ENCODE measurements around the gene MED10.

The MED10 gene

DNA sequence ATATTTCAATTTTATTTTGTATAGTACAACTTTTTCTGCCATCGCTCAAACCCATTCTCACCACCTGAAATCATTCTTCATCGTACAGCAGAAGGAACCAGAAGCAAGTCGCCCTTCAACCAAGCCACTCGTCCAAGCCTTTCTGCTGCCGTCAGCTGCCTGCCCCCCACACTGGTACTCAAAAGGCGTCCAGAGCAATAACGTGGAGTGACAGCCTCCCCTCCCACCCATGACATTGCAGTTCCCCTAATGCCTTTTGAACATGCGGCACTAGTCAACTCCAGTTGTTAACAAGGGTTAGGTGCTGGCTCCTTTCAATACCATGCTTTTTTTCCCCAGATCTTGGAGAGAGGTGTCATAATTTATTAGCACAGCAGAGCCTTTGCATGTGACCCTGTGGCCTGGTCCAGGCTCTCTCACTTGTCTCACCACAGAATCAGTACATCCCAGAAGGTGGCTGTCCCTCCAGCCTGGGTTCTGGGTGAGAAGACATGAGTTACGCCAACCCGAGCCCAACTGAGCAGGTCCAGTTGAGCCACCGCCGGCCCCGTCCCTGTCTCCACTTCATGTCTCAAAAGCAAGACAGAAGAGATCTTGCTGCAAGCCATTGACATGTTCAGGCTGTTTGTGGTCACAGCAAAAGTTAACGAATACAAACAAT lies 20.4 kb upstream of the MED10 start:
- TF ChIP-seq, protein P1, sequence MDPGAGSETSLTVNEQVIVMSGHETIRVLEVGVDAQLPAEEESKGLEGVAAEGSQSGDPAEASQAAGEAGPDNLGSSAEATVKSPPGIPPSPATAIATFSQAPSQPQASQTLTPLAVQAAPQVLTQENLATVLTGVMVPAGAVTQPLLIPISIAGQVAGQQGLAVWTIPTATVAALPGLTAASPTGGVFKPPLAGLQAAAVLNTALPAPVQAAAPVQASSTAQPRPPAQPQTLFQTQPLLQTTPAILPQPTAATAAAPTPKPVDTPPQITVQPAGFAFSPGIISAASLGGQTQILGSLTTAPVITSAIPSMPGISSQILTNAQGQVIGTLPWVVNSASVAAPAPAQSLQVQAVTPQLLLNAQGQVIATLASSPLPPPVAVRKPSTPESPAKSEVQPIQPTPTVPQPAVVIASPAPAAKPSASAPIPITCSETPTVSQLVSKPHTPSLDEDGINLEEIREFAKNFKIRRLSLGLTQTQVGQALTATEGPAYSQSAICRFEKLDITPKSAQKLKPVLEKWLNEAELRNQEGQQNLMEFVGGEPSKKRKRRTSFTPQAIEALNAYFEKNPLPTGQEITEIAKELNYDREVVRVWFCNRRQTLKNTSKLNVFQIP (CRISPR knock-in tag; IDR thresholded peaks at IDR 0.05; ENCODE audit: borderline replicate concordance, low read depth) = no peak
- no peak for TF ChIP-seq GLIS3 (CRISPR knock-in tag; IDR thresholded peaks at IDR 0.05)
- TF ChIP-seq ESRRG (CRISPR knock-in tag; IDR thresholded peaks at IDR 0.05) = no peak
- TF ChIP-seq ZNF70 (CRISPR knock-in tag; IDR thresholded peaks at IDR 0.05) = no peak
- no peak for TF ChIP-seq ZFP30 (CRISPR knock-in tag; IDR thresholded peaks at IDR 0.05)
- TF ChIP-seq TCF4 (CRISPR knock-in tag; IDR thresholded peaks at IDR 0.05; ENCODE audit: borderline replicate concordance) = no peak
- no peak for TF ChIP-seq ARNTL (CRISPR knock-in tag; IDR thresholded peaks at IDR 0.05; ENCODE audit: borderline replicate concordance, low read depth)
- TF ChIP-seq TOX (CRISPR knock-in tag; IDR thresholded peaks at IDR 0.05; ENCODE audit: borderline replicate concordance) = no peak
- no peak for TF ChIP-seq ISL1 (CRISPR knock-in tag; IDR thresholded peaks at IDR 0.05)
- TF ChIP-seq CSRNP3 (CRISPR knock-in tag; IDR thresholded peaks at IDR 0.05) = no peak
- no peak for TF ChIP-seq SNAI2 (CRISPR knock-in tag; IDR thresholded peaks at IDR 0.05)
- TF ChIP-seq PPARA (CRISPR knock-in tag; IDR thresholded peaks at IDR 0.05; ENCODE audit: borderline replicate concordance) = no peak
- no peak for TF ChIP-seq ZNF8 (CRISPR knock-in tag; IDR thresholded peaks at IDR 0.05)
- TF ChIP-seq TSHZ2 (CRISPR knock-in tag; IDR thresholded peaks at IDR 0.05) = no peak
- no peak for TF ChIP-seq OSR1 (CRISPR knock-in tag; IDR thresholded peaks at IDR 0.05)
- no peak for TF ChIP-seq CREB5 (CRISPR knock-in tag; IDR thresholded peaks at IDR 0.05; ENCODE audit: low read depth)
- no peak for TF ChIP-seq PATZ1 (CRISPR knock-in tag; IDR thresholded peaks at IDR 0.05; ENCODE audit: borderline replicate concordance)
- TF ChIP-seq ZC3H10 (CRISPR knock-in tag; IDR thresholded peaks at IDR 0.05) = no peak
- ATAC-seq = no peak

DNA sequence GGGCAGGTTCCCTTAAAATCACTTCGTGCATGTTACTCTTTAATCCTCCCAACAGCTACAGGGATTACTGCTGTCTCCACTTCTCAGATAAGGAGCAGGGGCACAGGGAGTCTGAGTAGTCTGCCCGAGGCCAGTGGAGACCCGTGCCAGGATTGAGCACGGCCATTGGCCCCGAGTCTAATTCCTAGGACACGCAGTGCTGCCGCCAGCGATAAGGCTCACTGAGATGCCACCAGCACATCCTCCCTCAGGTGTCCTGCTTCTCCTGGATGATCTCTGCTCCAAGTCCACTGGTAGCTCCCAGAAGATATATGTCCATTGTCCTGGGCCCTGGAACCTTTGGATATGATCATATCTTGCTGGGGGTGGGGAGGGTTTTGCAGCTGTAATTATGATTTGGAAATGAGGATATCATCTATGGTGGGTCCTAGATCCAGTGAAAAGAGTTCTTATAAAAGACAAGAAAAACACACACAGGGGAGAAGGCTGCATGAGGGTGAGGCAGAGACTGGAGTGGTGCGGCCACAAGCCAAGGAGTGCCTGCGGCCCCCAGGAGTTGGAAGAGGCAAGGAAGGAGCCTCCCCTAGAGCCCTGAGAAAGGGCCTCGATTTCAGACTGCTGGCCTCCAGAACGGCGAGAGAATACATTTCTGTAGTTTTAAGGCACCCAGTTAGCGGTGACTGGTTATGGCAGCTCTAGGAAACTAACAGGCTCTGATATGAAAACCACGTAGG lies 19.4 kb upstream of the MED10 start:
- no peak for ATAC-seq
- TF ChIP-seq RARB (CRISPR knock-in tag; IDR thresholded peaks at IDR 0.05) (no peak), ZNF70 (CRISPR knock-in tag; IDR thresholded peaks at IDR 0.05) (no peak), ESRRG (CRISPR knock-in tag; IDR thresholded peaks at IDR 0.05) (no peak), TCF4 (CRISPR knock-in tag; IDR thresholded peaks at IDR 0.05; ENCODE audit: borderline replicate concordance) (no peak), TOX (CRISPR knock-in tag; IDR thresholded peaks at IDR 0.05; ENCODE audit: borderline replicate concordance) (no peak), CREB5 (CRISPR knock-in tag; IDR thresholded peaks at IDR 0.05; ENCODE audit: low read depth) (no peak), ARNTL (CRISPR knock-in tag; IDR thresholded peaks at IDR 0.05; ENCODE audit: borderline replicate concordance, low read depth) (no peak), ZNF8 (CRISPR knock-in tag; IDR thresholded peaks at IDR 0.05) (no peak), GLIS3 (CRISPR knock-in tag; IDR thresholded peaks at IDR 0.05) (no peak), CSDC2 (CRISPR knock-in tag; IDR thresholded peaks at IDR 0.05) (no peak), TSHZ2 (CRISPR knock-in tag; IDR thresholded peaks at IDR 0.05) (no peak), SNAI2 (CRISPR knock-in tag; IDR thresholded peaks at IDR 0.05) (no peak), PATZ1 (CRISPR knock-in tag; IDR thresholded peaks at IDR 0.05; ENCODE audit: borderline replicate concordance) (no peak), OSR1 (CRISPR knock-in tag; IDR thresholded peaks at IDR 0.05) (no peak)
